Activated effector memory CD4-positive, alpha-beta T cell treated with anti-CD3 and anti-CD28 coated beads, Interleukin-2, amount 50 U/mL, for 16 hours (primary cell): ENCODE measurements around the gene CCT4.
A peak's percentile ranks its signal among the peaks of the same experiment; 100 is the strongest.
"Not testable (repeated sequence)": the region's sequence is repeated elsewhere in the genome, so short reads cannot be mapped to it uniquely, and the experiment has no call there.

Source experiments
- DNase-seq: peaks from one replicate; pipeline ENCODE4 v3.0.0-alpha.2; 2020

Gene CCT4

GRCh38 chr2:61878761-61879160, 9.7 kb downstream of the CCT4 start:
- DNase-seq: no peak

GRCh38 chr2:61877571-61878245, 10.7 kb downstream of the CCT4 start:
- DNase-seq: no peak

- no peak for DNase-seq
Measured at GRCh38 chr2:61876400-61876799, 12.1 kb downstream of the CCT4 start.

- not testable (repeated sequence) for DNase-seq
Measured at GRCh38 chr2:61866482-61867089, 21.9 kb downstream of the CCT4 start.

GRCh38 chr2:61862085-61862484, 26.4 kb downstream of the CCT4 start:
- DNase-seq: no peak

- no peak for DNase-seq
Measured at GRCh38 chr2:61857224-61857623, 31.2 kb downstream of the CCT4 start.

- DNase-seq: no peak
Measured at GRCh38 chr2:61855318-61855613, 33.2 kb downstream of the CCT4 start.

- peak; percentile 95 for DNase-seq
Measured at GRCh38 chr2:61854564-61855317, 33.7 kb downstream of the CCT4 start.

- DNase-seq: peak; percentile 90
Measured at GRCh38 chr2:61853847-61854563, 34.5 kb downstream of the CCT4 start, which contains the start of gene FAM161A. Gene FAM161A (minus strand): TSS chr2:61854060. CDS start chr2:61854041, 19 bp downstream.

- DNase-seq: no peak
Measured at GRCh38 chr2:61853086-61853846, 35.2 kb downstream of the CCT4 start.

GRCh38 chr2:61851270-61851669, 37.2 kb downstream of the CCT4 start:
- DNase-seq: not testable (repeated sequence)

GRCh38 chr2:61845320-61845719, 43.1 kb downstream of the CCT4 start:
- no peak for DNase-seq

GRCh38 chr2:61841286-61841685, 47.2 kb downstream of the CCT4 start:
- no peak for DNase-seq

- DNase-seq: no peak
Measured at GRCh38 chr2:61834893-61835292, 53.6 kb downstream of the CCT4 start.

- DNase-seq: no peak
Measured at GRCh38 chr2:61833971-61834370, 54.5 kb downstream of the CCT4 start.

- no peak for DNase-seq
Measured at GRCh38 chr2:61832183-61832841, 56.1 kb downstream of the CCT4 start.

GRCh38 chr2:61822255-61822654, 66.2 kb downstream of the CCT4 start:
- no peak for DNase-seq
